GM18858 (cell line): Measurements from ENCODE around the gene FMR1.

Source experiments
- ATAC-seq: cut with Tn5 transposase; IDR thresholded peaks from one replicate; pipeline ENCODE4 v1.9.1; 2021; ENCODE audit not compliant: unreplicated experiment

The FMR1 gene

DNA sequence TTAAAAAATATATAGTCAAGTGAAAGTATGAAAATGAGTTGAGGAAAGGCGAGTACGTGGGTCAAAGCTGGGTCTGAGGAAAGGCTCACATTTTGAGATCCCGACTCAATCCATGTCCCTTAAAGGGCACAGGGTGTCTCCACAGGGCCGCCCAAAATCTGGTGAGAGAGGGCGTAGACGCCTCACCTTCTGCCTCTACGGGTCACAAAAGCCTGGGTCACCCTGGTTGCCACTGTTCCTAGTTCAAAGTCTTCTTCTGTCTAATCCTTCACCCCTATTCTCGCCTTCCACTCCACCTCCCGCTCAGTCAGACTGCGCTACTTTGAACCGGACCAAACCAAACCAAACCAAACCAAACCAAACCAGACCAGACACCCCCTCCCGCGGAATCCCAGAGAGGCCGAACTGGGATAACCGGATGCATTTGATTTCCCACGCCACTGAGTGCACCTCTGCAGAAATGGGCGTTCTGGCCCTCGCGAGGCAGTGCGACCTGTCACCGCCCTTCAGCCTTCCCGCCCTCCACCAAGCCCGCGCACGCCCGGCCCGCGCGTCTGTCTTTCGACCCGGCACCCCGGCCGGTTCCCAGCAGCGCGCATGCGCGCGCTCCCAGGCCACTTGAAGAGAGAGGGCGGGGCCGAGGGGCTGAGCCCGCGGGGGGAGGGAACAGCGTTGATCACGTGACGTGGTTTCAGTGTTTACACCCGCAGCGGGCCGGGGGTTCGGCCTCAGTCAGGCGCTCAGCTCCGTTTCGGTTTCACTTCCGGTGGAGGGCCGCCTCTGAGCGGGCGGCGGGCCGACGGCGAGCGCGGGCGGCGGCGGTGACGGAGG is at the start of gene FMR1:
FMR1 (plus strand) TSS at position 728 of the 831 bp plus-strand sequence. CDS start 261 bp downstream, outside the sequence.
- peak; percentile 76 for ATAC-seq

DNA sequence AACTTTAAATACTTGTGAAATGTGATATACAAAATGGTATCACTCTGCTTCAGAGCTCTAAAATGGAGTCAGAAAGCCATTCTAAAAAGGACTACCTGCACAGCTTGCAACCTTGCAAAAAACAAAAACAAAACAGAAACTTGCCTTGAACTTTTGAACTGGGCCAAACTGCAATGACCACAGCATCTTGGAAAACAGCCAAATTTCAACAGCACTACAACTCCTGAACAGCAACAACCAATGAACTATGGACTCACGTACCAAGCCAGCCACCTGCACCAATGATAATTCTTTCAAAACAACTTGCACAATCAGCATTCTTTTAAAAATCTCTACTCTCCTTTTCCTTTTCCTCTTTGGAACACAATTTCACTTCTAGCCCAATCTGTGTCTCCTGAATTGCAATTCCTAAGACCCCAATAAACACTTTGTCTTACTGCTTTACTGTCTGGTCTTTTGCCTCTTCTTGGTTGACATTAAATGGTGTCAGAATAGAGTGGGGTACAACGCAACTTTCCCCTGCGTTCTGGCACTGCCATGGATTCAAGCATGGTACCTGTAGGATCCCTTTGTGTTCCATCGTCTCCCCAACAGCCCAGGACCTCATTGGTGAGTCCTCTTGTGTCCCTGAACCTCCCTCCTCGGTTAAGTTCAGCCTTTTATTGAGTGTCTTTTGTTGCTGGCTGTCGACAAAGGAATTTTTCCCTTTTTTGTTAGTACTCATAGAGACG is 35.7 kb upstream of the FMR1 start:
- peak; percentile 97 for ATAC-seq

DNA sequence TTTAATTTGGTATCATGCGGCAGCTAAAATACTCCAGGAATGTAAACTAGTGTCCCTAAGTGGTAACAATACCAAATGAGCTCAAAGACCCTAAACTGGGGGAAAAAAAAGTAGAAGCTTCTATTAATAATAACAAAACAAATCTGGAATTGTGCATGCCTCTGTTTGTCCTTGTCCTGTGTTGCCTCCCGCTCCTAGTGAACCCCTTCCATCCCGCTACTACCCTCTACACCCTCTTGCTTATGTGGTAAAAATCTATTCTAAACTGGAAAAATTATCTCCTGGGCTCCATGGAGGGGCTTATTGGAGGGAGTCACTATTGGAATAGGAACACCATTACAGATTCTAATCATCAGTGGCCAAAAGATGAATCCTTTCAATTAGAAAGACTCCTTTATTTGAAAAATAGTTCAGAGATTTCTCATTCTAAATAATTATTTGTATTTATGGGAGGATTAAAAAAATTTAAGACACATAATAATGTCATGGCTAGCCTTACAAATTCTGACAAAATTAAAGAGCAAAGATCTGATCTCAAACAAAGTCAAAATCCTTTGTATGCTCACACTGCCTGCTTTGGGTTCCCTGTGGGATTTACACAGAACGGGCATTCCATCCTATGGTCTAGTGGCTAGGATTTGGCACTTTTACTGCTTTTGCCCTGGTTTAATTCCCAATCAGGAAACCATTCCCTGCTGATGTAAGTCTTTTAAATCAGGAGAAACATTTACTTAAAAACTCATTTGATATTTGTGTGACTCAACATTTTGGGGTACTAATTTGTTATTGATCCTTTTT is 34.7 kb upstream of the FMR1 start:
- ATAC-seq = no peak

DNA sequence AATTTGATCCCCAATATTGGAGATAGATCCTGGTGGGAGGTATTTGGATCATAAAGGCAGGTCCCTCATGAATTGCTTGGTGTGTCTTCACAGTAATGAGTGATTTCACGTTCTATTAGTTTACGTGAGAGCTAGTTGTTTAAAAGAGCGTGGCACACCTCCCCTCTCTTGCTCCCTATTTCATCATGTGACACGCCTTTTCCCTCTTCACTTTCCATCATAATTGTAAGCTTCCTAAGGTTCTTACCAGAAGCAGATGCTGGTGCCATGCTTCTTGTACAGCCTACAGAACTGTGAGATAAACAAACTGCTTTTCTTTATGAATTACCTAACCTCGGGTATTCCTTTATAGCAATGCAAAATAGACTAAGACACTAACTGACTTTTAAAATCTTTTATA is 34.0 kb upstream of the FMR1 start:
- no peak for ATAC-seq

DNA sequence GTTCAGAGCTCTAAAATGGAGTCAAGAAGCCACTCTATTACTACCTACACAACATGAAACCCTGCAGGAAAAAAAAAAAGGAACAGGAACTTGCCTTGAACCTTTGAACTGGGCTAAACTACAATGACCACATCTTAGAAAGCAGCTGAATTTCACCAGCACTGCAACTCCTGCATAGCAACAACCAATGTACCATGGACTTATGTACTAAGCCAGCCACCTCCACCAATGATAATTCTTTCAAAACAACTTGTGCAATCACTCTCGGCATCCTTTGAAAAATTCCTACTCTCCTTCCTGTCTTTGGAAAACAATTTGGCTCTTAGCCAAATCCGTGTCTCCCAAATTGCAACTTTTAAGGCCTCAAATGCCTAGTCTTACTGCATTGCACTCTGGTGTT is 26.8 kb upstream of the FMR1 start:
- ATAC-seq = no peak

DNA sequence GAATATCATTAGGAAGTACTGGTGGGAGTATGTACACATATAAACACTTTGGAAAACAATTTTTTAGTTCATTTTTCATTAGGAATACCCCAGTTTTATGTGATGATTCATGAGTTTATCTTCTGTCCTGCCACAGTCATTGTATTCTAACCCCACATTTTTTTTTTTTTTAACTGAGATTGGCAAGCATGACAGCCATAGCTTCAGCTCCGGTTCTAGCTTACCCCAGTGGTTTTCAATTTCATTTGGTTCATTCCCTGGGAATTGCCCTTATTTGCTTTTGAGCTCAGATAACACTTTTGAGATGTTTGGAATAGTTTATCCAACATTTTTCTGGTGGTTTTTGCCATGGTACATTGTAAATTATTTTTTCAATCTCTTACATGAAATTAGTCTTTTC is 21.0 kb upstream of the FMR1 start:
- no peak for ATAC-seq

DNA sequence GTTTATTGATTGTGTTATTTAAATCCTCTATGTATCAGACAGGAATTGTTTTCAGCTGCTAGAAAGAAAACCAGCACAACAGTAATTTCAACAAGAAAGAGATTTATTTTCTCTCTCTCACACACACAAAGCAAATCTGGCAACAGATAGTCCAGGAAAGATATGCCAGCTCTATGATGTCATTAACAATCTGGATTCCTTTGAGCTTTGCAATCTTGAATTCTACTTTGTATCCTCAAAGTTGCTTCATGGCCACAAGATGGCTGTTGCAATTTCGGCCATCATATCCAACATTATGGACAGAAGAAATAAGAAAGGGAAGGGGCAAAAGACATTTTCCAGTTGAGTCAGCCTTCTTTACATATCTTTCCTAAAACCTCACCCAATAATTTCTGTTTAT is 19.8 kb upstream of the FMR1 start:
- ATAC-seq = no peak

DNA sequence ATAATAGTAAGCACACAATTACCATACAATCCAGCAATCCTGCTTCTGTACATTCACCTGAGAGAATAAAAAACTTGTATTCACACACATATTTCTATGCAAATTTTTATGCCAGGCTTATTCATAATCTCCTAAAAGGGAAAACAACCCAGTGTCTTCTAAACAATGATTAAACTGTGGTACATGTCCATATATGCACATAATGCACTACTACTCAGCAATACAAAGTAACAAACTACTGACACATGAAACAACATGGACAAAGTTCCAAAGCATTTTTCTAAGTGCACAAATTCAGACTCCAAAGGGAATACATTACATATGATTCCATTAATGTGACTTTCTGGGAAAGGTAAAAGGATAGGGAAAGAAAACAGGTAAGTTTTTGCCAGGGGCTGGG is 18.0 kb upstream of the FMR1 start:
- ATAC-seq = no peak

DNA sequence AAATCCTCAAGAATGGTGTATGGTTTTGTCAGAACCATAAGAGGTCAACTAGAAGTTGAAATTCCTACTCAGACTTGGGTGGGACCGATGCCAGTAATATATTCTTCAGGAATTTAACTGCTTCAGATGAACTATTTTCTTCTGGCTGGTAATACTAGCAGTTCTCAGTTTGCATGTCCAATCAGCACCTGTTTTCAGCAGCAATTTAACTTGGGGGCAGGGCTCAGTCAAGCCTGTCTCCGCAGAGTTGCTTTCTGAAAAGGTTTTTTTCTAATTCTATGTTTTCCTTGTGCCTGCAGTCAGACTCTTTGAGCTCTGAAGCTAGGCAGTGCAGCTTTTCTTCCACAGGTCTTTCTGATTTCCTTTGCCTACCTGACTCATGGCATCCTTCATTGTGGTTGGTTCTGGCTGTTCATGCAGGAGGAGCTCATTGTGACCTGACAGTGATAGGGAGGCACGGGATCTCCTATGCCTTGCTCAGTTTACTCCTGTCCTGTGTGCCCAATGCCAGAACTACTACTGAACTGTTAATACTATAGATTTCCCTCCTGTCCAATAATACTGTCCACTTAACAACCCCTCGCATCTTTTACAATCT is 17.3 kb upstream of the FMR1 start:
- no peak for ATAC-seq

DNA sequence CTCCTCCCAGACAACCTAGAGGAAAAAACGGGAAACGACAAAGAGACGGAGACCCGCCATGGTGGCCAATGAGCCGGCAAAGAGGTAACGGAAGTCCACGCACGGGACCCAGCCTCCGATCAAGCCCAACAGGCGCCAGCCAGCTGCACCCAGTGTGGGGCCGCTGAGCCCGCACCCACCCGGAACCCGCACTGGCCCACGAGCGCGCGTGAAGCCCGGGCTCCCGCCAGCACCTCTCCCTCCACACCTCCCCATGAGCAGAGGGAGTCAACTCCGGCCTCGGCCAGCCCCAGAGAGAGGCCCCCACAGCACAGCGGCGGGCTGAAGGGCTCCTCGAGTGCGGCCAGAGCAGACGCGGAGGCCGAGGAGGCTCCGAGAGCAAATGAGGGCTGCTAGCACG is 14.6 kb upstream of the FMR1 start:
- no peak for ATAC-seq

DNA sequence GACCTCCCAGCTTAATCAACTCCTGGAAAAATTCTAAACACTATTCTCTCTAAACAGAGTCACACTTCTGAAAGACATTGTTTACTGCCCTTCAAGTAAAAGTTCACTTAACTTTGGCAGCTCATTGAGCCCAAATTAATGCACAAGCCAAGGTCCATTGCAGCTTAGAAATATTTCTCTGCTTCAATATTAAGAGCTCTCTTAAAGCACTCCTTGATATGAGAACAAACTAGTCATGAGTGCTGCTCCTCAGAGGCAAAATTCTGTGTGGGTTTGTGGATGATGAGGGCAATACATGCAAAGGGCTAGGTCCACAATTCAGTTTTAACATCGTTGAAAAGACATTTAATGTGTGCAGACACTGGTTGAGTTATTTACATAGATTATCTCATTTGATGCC is 12.8 kb upstream of the FMR1 start:
- no peak for ATAC-seq

DNA sequence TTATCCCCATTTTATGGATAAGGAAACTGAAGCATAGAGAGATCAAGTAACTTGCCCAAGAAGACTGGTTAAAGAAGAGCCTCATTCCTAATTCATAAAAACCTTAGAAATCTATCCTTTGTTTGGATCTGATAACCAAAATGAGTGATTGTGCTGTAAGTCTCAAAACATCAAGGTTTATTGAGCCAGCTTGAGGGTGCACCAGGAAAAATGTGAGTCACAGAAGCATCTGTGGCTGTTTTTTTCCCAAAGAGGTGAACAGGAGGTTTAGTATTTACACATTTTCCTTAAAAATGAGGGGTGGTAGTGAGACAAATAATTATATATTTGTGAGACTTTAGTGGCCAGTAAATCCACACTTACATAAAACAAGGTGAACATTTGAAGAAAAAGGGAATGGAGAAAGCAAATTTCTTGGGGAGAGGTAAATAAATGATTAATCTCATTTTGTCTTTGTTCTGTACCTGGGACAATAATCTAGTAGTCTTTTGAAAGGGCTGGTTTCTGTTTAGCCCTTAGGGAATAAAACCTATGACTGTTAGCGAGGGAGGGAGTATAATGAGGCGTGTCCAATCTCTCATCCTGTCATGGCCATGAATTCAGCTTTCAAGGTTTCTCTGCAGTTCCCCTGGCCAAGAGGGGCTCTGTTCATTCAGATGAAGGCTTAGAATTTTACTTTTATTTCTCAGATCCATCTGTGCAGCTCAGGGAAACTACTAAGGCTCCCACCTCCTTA is 12.2 kb upstream of the FMR1 start:
- peak; percentile 92 for ATAC-seq

DNA sequence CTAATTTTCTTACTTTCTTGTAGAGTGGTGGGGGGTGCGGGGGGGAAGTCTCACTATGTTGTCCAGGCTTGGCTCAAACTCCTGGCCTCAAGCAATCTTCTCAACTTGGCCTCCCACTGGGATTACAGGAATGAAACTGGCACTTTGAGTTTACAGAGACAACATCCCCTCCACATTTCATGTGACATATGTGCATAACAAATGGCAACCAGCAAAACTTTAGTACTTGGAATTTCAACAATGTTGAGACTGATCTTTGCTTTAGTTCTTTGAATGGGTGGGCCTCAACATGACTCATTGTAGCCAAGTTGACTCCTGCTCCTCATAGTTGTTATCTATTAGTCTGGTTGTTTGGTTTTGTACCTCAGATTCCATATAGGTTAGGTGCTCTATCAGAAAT is 11.4 kb upstream of the FMR1 start:
- ATAC-seq = no peak

DNA sequence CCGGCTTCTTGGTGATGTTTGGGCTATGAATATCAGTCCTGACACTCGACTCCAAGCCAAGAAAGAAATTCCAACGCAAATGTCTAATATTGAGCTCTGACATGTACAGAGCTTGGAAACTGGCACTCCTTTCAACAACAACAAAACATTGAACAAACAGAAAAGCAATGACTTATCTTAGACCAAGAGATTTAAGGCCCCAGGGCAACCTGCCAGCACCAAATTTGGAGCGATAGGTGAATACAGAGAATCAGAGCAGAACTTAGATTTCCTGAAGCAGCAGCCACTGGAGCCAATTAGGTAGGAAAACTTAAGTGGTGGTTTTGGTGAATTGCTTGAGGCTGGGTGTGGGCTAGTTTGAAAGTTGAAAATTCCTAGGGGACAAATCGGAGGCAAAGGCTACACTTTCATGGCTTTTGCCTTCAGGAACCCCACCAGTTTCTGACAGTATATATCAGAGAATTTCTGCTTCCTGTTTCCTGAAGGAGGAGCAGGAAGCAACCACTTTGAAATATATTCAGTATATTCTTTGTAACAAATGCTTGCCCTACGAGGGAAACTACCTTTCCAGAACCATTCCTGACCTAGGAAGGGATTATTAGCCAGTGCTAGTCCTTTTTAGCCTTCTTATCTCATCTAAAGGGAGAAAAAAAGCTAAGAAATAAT is 10.1 kb upstream of the FMR1 start:
- no peak for ATAC-seq

DNA sequence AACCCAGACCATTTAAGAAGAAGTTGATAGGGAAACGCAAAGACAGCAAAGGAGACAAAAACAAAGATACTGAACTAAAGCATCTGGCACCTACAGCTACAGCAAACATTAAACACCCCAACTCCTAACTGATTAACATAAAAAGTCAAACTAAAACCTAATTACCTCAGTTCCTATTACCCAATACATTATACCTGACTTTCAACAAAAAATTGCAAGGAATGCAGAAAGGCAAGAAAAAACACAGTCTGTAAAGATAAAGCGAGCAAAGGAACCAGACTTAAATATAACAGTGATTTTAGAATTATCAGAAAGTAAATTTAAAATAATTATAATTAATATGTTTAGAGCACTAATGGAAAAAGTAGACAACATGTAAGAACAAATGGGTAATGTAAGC is 9.4 kb upstream of the FMR1 start:
- ATAC-seq = no peak

DNA sequence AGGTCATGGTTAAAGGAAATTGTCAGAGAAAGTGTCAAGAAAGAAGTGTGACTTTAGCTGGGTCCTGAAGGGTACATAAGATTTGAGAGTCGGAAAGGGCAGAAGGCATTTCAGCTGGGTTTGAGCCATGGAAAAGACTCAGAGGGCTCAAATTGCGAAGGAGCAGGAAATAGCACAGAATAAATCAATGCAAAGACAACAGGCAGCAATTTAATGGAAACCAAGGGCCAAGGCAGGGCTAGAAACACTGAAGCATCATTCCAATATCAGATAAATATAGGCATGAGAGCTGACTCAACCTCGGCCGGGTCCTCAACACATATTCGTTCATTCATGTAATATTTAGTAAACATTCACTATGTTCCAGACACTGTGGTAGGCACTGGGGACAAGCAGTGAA is 3.6 kb upstream of the FMR1 start:
- ATAC-seq = no peak

DNA sequence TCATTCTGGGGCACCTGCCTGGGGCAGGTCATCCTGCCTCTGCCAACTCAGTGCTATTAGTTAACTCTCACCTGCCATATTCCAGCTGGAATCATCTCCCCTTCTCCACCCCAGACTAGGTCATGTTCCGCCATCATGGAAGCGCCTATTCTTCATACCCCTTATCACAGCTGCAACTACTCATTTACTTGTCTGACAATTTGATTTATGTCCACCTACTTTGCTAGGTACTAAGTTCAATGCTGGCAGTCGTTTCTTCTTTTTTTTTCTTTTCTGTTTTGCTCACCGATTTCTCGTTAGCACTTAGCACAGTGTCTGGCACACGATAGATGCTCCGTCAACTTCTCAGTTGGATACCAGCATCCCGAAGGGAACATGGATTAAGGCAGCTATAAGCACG is 1.1 kb upstream of the FMR1 start:
- ATAC-seq = no peak

DNA sequence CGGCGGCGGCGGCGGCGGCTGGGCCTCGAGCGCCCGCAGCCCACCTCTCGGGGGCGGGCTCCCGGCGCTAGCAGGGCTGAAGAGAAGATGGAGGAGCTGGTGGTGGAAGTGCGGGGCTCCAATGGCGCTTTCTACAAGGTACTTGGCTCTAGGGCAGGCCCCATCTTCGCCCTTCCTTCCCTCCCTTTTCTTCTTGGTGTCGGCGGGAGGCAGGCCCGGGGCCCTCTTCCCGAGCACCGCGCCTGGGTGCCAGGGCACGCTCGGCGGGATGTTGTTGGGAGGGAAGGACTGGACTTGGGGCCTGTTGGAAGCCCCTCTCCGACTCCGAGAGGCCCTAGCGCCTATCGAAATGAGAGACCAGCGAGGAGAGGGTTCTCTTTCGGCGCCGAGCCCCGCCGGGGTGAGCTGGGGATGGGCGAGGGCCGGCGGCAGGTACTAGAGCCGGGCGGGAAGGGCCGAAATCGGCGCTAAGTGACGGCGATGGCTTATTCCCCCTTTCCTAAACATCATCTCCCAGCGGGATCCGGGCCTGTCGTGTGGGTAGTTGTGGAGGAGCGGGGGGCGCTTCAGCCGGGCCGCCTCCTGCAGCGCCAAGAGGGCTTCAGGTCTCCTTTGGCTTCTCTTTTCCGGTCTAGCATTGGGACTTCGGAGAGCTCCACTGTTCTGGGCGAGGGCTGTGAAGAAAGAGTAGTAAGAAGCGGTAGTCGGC is 528 bp downstream of the FMR1 start:
- ATAC-seq = peak; percentile 17

DNA sequence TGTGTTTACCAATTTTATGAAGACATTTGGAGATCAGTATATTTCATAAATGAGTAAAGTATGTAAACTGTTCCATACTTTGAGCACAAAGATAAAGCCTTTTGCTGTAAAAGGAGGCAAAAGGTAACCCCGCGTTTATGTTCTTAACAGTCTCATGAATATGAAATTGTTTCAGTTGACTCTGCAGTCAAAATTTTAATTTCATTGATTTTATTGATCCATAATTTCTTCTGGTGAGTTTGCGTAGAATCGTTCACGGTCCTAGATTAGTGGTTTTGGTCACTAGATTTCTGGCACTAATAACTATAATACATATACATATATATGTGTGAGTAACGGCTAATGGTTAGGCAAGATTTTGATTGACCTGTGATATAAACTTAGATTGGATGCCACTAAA is 1.9 kb downstream of the FMR1 start:
- ATAC-seq = no peak
